Left lung (tissue), 10 donors: ENCODE measurements around the gene GINS1. TPM values are rescaled to one million over a fixed set of nuclear protein-coding genes. Genes with fewer than 3 reads are reported as not detected.

ENCODE experiments used
- ATAC-seq: fragments of 200-7000 bp; cut with Tn5 transposase; one replicate; pipeline ENCODE4 v1.9.1; 2020; ENCODE audit warnings: moderate library complexity
- DNase-seq, 4 donors: peaks; one replicate each; pipeline ENCODE4 v3.0.0-alpha.2; 2013 to 2020
- H3K27ac ChIP-seq, 2 donors: fragments of 200-600 bp; sonication (generic) in 1 of 2; one replicate each; pipeline versions ENCODE4 v1.5.0 to v1.8.0; 2020 to 2021
- H3K27me3 ChIP-seq, 2 donors: fragments of 200-600 bp; sonication (generic) in 1 of 2; one replicate each; pipeline versions ENCODE4 v1.5.0 to v1.8.0; 2020 to 2021
- H3K36me3 ChIP-seq, 2 donors: fragments of 200-600 bp; sonication (generic) in 1 of 2; one replicate each; pipeline versions ENCODE4 v1.5.0 to v1.8.0; 2020 to 2021
- H3K4me1 ChIP-seq, 2 donors: fragments of 200-600 bp; one replicate each; pipeline ENCODE4 v1.8.0; 2021
- H3K4me3 ChIP-seq, 2 donors: fragments of 200-600 bp; sonication (generic) in 1 of 2; one replicate each; pipeline versions ENCODE4 v1.5.0 to v1.8.0; 2020 to 2021; ENCODE audit warnings: mild to moderate bottlenecking in 1 of 2
- H3K9me3 ChIP-seq, 2 donors: fragments of 200-600 bp; sonication (generic) in 1 of 2; one replicate each; pipeline versions ENCODE4 v1.5.0 to v1.8.0; 2020 to 2021
- intact Hi-C, 2 donors: fragments of 100-400 bp; cut with DNase I; formaldehyde crosslinking; loops; one replicate each; pipeline versions ENCODE4 v1.11.2 to v1.14.2; 2022
- polyA plus RNA-seq, 6 donors: library from polyadenylated mRNA; unstranded; fragments of 120-200 nt; gene quantifications; one replicate each; pipeline ENCODE4 v1.2.1, GENCODE V29; 2013; ENCODE audit not compliant: insufficient read length in 6 of 6
- total RNA-seq, 2 donors: library from RNA; stranded (reverse); fragmentation: NEBNext Ultra II Directional; extraction: Animal tissue kit (Norgen Biotek cat#: 25700); gene quantifications; one replicate each; pipeline ENCODE4 v1.2.1, GENCODE V29; 2021
- TF ChIP-seq, protein P1 (sequence below), 2 donors: fragments of 200-600 bp; sonication (generic) in 1 of 2; IDR thresholded peaks; one replicate each; pipeline versions ENCODE4 v1.5.0 to v1.8.0; 2021; ENCODE audit warnings: antibody characterized with exemption in 2 of 2
- donor health status: DM: no; HTN: yes; CAD: no.
- donor health status: DM: no; HTN: no; CAD: no.

Gene GINS1
- total and polyA plus RNA-seq, 8 donors: 4.8 to 22.9 (median 15.5) TPM

DNA sequence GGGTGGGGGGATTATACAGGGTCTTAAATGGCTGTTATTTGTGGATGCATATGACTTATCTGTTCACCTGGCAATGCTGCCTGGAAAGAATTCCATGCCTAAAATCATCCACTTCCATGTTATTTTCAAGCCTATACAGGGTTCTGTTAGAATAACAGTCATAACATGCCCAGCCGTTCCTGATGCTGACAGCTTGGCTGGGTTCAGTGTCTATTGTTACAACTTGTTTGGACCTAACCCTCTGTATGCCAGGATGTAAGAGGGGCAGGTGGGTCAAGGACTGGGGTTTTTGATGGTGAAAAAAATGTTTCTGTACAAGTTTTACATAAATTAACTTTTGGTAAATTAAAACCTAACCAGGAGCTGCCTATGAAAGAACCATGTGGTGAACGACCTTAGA, 79.8 kb downstream of the GINS1 start:
- DNase-seq: no peak
- H3K36me3 ChIP-seq: peaks cover 0 to 7% of the 10 kb centered on the region in 2 donors
- H3K9me3 ChIP-seq: no peaks in the 10 kb centered on the region
- H3K4me1 ChIP-seq: no peaks in the 10 kb centered on the region
- H3K4me3 ChIP-seq: no peak overlapping the region
- H3K27ac ChIP-seq: no peak overlapping the region
- TF ChIP-seq, protein P1, sequence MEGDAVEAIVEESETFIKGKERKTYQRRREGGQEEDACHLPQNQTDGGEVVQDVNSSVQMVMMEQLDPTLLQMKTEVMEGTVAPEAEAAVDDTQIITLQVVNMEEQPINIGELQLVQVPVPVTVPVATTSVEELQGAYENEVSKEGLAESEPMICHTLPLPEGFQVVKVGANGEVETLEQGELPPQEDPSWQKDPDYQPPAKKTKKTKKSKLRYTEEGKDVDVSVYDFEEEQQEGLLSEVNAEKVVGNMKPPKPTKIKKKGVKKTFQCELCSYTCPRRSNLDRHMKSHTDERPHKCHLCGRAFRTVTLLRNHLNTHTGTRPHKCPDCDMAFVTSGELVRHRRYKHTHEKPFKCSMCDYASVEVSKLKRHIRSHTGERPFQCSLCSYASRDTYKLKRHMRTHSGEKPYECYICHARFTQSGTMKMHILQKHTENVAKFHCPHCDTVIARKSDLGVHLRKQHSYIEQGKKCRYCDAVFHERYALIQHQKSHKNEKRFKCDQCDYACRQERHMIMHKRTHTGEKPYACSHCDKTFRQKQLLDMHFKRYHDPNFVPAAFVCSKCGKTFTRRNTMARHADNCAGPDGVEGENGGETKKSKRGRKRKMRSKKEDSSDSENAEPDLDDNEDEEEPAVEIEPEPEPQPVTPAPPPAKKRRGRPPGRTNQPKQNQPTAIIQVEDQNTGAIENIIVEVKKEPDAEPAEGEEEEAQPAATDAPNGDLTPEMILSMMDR (IDR thresholded peaks at IDR 0.05): no peak
- intact Hi-C loops: no loop called here
- H3K27me3 ChIP-seq: no peaks in the 10 kb centered on the region
- ATAC-seq: no peak

DNA sequence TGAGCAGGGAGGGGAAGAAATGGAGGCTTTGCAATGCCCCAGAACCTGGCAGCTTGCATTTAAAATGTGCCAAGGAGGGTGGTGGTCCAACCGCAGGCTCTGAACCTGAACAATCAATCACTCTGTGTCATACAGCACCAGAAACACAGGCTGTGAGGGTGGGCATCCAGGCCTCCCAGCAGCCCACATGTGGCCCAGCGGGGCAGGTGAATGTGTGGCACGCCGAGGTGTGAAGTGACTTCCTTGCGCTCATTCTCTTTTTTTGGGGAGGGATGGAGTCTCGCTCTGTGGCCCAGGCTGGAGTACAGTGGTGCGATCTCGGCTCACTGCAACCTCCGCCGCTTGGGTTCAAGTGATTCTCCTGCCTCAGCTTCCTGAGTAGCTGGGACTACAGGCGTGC, 80.5 kb downstream of the GINS1 start:
- H3K27me3 ChIP-seq: no peaks in the 10 kb centered on the region
- peaks cover 0 to 7% of the 10 kb centered on the region in 2 donors for H3K36me3 ChIP-seq
- H3K4me1 ChIP-seq: no peaks in the 10 kb centered on the region
- H3K27ac ChIP-seq: no peak overlapping the region
- ATAC-seq: no peak
- DNase-seq: peak in 1 of 4 donors; percentile 41
- H3K4me3 ChIP-seq: no peak overlapping the region
- TF ChIP-seq, protein P1 (IDR thresholded peaks at IDR 0.05): no peak
- intact Hi-C loops: no loop called here
- no peaks in the 10 kb centered on the region for H3K9me3 ChIP-seq

DNA sequence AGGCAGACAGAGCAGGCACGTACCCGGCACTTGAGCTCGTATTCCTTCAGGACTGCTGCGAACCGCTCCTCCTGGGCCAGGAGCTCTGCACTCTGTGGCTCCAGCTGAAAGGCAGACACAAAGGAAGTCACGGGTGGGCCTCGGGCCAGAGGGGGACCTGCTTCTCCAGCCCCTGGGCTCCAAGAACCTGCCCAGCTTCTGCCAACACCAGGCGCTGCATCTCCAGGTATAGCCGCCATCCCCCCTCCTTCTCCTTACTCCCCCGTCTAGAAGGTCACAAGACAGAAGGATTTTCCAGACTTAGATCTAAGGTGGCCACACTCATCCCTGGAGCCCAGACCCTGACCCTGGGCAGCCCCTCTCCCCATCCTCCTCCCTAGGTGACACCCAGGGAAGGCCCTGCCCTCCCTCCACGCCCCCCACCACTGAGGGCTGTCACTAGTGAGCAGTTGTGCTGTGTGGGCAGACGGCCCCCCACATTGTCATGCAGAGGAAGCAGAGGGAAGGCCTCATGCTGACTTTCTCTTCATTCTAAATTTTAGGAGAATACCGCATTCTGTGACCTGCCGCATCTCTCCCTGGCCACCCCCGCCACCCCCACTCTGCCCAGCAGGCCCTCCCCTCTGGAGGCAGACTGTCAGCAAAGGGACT, 81.9 kb downstream of the GINS1 start:
- no peak overlapping the region for H3K27ac ChIP-seq
- H3K9me3 ChIP-seq: no peaks in the 10 kb centered on the region
- DNase-seq (peak in 1 of 4 donors; percentile 65), ATAC-seq (no peak)
- no peaks in the 10 kb centered on the region for H3K27me3 ChIP-seq
- H3K4me1 ChIP-seq: no peaks in the 10 kb centered on the region
- TF ChIP-seq, protein P1 (IDR thresholded peaks at IDR 0.05): no peak
- peaks cover 0 to 1% of the 10 kb centered on the region in 2 donors for H3K36me3 ChIP-seq
- intact Hi-C loops: no loop called here
- H3K4me3 ChIP-seq: no peak overlapping the region

DNA sequence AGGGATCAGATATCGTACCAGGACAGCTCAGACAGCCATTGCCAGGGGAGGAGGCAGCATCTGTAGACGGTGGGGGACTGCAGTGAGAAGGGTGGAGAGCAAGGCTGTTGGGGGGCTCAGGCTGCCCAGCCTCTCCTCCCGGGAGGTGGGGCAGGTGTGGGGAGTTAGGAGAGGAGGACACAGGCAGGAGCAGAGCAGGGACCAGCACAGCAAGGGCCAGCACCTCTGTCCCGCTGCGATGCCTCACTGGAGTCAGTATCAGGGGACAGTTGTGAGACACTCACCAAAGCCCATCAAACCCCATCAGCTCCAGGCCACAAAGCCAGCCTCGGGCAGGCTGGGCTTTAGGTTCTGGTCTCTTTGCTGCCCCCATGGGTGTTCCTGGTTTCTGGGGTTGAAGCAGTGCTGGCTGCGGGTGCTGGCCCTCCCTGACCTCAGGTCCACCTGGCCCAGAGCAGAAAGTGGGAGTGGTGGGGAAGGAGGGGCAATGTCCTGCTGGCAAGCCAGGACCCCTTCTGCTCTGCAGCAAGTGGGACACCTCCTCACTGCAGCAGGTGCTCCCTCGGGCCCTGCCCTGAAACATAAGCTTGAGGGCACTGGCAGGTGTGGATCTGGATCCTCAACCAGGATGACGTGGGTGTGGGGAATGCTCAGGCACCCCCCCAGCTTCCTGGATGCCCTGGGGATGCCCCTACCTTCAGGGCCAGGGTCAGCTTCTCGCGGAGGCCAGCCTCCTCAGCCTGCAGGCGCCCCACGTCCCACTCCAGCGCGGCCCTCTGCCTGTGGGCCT, 83.4 kb downstream of the GINS1 start:
- Histone ChIP-seq H3K4me1 (no peaks in the 10 kb centered on the region), H3K27me3 (no peaks in the 10 kb centered on the region), H3K9me3 (no peaks in the 10 kb centered on the region), H3K36me3 (no peaks in the 10 kb centered on the region), H3K27ac (no peak overlapping the region), H3K4me3 (no peak overlapping the region)
- peak in 1 of 4 donors; percentile 60 for DNase-seq
- intact Hi-C loops: no loop called here
- TF ChIP-seq, protein P1 (IDR thresholded peaks at IDR 0.05): no peak
- ATAC-seq: no peak

GRCh38 chr20:25491446-25492038, 84.1 kb downstream of the GINS1 start:
- H3K27ac ChIP-seq: no peak overlapping the region
- H3K36me3 ChIP-seq: no peaks in the 10 kb centered on the region
- H3K4me3 ChIP-seq: no peak overlapping the region
- intact Hi-C loops: no loop called here
- DNase-seq: peak in 1 of 4 donors; percentile 74
- no peak for ATAC-seq
- H3K4me1 ChIP-seq: no peaks in the 10 kb centered on the region
- H3K9me3 ChIP-seq: no peaks in the 10 kb centered on the region
- H3K27me3 ChIP-seq: no peaks in the 10 kb centered on the region
- TF ChIP-seq, protein P1 (IDR thresholded peaks at IDR 0.05): no peak
